ENCODE results near the gene CCDC78.

Gene CCDC78

GRCh38 chr16:740459-740763 is 14.2 kb upstream of the CCDC78 start:
- no peak for DNase-seq (ENCODE audit: extremely low read depth in 1 of 2, low read depth in 1 of 2)

GRCh38 chr16:739560-740458 is 13.6 kb upstream of the CCDC78 start:
- no peak for DNase-seq (ENCODE audit: extremely low read depth in 1 of 2, low read depth in 1 of 2)

GRCh38 chr16:736936-737481 is 10.8 kb upstream of the CCDC78 start:
- DNase-seq (ENCODE audit: extremely low read depth in 1 of 2, low read depth in 1 of 2), result no peak

GRCh38 chr16:735982-736453 is 9.8 kb upstream of the CCDC78 start:
- DNase-seq (ENCODE audit: extremely low read depth in 1 of 2, low read depth in 1 of 2), result no peak

- DNase-seq (ENCODE audit: extremely low read depth in 1 of 2, low read depth in 1 of 2), result no peak
Observed at GRCh38 chr16:734981-735881, 9.0 kb upstream of the CCDC78 start.

- no peak for DNase-seq (ENCODE audit: extremely low read depth in 1 of 2, low read depth in 1 of 2)
Observed at GRCh38 chr16:734208-734980, 8.2 kb upstream of the CCDC78 start.

GRCh38 chr16:733382-734207 is 7.4 kb upstream of the CCDC78 start:
- peak in 1 of 2 donors; percentile 37 for DNase-seq (ENCODE audit: extremely low read depth in 1 of 2, low read depth in 1 of 2)

GRCh38 chr16:732936-733335 is 6.7 kb upstream of the CCDC78 start:
- DNase-seq (ENCODE audit: extremely low read depth in 1 of 2, low read depth in 1 of 2), result no peak

GRCh38 chr16:732332-732731 is 6.1 kb upstream of the CCDC78 start:
- no peak for DNase-seq (ENCODE audit: extremely low read depth in 1 of 2, low read depth in 1 of 2)

GRCh38 chr16:730666-731509 is 4.6 kb upstream of the CCDC78 start:
- no peak for DNase-seq (ENCODE audit: extremely low read depth in 1 of 2, low read depth in 1 of 2)

- no peak for DNase-seq (ENCODE audit: extremely low read depth in 1 of 2, low read depth in 1 of 2)
Observed at GRCh38 chr16:729768-730665, 3.8 kb upstream of the CCDC78 start.

- DNase-seq (ENCODE audit: extremely low read depth in 1 of 2, low read depth in 1 of 2), result no peak
Observed at GRCh38 chr16:728890-729744, 2.9 kb upstream of the CCDC78 start.

GRCh38 chr16:728131-728889 is 2.1 kb upstream of the CCDC78 start:
- peak in 1 of 2 donors; percentile 41 for DNase-seq (ENCODE audit: extremely low read depth in 1 of 2, low read depth in 1 of 2)

GRCh38 chr16:727291-727977 is 1.2 kb upstream of the CCDC78 start:
- no peak for DNase-seq (ENCODE audit: extremely low read depth in 1 of 2, low read depth in 1 of 2)

- DNase-seq (ENCODE audit: extremely low read depth in 1 of 2, low read depth in 1 of 2), result no peak
Observed at GRCh38 chr16:726188-726437, 130 bp downstream of the CCDC78 start.

Data from activated CD8-positive, alpha-beta memory T cell treated with anti-CD3 and anti-CD28 coated beads for 1 hour (primary cell).